22Rv1 (cell line): ENCODE results near the gene FRK.

Source experiments
- ZFX ChIP-seq: fragments of 450-650 bp; IDR thresholded peaks from 2 replicates; pipeline ENCODE4 v1.6.1; 2017; ENCODE audit warnings: antibody characterized with exemption, borderline replicate concordance
- TF ChIP-seq, protein P1 (sequence below): fragments of 450-650 bp; IDR thresholded peaks from 2 replicates; pipeline ENCODE4 v1.5.1; 2017; ENCODE audit warnings: mild to moderate bottlenecking

DNA sequence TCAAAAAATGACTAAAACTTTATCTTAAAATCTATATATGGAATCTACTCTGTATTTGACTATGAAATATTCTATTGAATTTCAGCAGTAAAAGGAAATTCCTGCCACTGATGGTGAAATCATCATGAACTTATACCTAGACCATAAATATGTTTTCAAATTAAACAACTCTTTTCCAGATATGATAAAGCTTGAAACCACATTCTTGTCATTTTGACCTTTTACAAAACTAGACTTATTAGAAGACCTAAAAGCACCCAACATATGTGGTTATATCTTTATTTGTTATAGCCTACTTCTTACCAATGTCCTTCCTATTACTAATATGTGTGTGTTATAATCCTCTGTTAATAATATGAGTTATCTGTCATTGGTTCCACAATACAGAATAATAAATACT is 35.3 kb downstream of the FRK start:
- TF ChIP-seq, protein P1, sequence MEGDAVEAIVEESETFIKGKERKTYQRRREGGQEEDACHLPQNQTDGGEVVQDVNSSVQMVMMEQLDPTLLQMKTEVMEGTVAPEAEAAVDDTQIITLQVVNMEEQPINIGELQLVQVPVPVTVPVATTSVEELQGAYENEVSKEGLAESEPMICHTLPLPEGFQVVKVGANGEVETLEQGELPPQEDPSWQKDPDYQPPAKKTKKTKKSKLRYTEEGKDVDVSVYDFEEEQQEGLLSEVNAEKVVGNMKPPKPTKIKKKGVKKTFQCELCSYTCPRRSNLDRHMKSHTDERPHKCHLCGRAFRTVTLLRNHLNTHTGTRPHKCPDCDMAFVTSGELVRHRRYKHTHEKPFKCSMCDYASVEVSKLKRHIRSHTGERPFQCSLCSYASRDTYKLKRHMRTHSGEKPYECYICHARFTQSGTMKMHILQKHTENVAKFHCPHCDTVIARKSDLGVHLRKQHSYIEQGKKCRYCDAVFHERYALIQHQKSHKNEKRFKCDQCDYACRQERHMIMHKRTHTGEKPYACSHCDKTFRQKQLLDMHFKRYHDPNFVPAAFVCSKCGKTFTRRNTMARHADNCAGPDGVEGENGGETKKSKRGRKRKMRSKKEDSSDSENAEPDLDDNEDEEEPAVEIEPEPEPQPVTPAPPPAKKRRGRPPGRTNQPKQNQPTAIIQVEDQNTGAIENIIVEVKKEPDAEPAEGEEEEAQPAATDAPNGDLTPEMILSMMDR: no peak
- no peak for TF ChIP-seq ZFX
